HepG2 (cell line): ENCODE results near the gene PCGF3. TPM values are rescaled to one million over a fixed set of nuclear protein-coding genes. Genes with fewer than 3 reads are reported as not detected.

Source experiments
- ATRX ChIP-seq: sonication (generic); formaldehyde crosslinking; IDR thresholded peaks from 2 replicates; pipeline ENCODE4 v1.4.0; 2020; ENCODE audit warnings: missing genetic modification reagents, borderline replicate concordance
- BORCS8-MEF2B ChIP-seq: sonication (generic); formaldehyde crosslinking; IDR thresholded peaks from 2 replicates; pipeline ENCODE4 v1.8.0; 2022; ENCODE audit warnings: mild to moderate bottlenecking, missing genetic modification reagents
- CCAR2 ChIP-seq: fragments of 200-400 bp; formaldehyde crosslinking; optimal IDR thresholded peaks from 2 replicates; pipeline ENCODE3; 2018; ENCODE audit warnings: low read depth, mild to moderate bottlenecking, low read length, moderate library complexity
- CHD4 ChIP-seq: fragments of 200-600 bp; sonication (generic); IDR thresholded peaks from 2 replicates; pipeline ENCODE4 v1.7.0; 2017; ENCODE audit warnings: mild to moderate bottlenecking, low read length, borderline replicate concordance
- GABPB1 ChIP-seq: IDR thresholded peaks from 2 replicates; pipeline ENCODE4 v1.6.1; 2016; ENCODE audit warnings: mild to moderate bottlenecking, missing genetic modification reagents, moderate library complexity, missing compliant biosample characterization
- HMGA1 ChIP-seq: sonication (generic); formaldehyde crosslinking; conservative IDR thresholded peaks from 2 replicates; pipeline ENCODE4 v1.4.0; 2020; ENCODE audit warnings: missing genetic modification reagents
- MAF1 ChIP-seq: sonication (generic); formaldehyde crosslinking; IDR thresholded peaks from 2 replicates; pipeline ENCODE4 v1.5.0; 2020; ENCODE audit warnings: missing genetic modification reagents, borderline replicate concordance
- MYC ChIP-seq: sonication (generic); formaldehyde crosslinking; IDR thresholded peaks from 2 replicates; pipeline ENCODE4 v1.9.0; 2021; ENCODE audit warnings: missing genetic modification reagents, borderline replicate concordance
- RCOR2 ChIP-seq: IDR thresholded peaks from 2 replicates; pipeline ENCODE4 v1.6.1; 2016; ENCODE audit warnings: missing biosample characterization, missing genetic modification reagents
- REPIN1 ChIP-seq: sonication (generic); formaldehyde crosslinking; IDR thresholded peaks from 2 replicates; pipeline ENCODE4 v1.8.0; 2022; ENCODE audit warnings: missing genetic modification reagents, low read depth, mild to moderate bottlenecking, borderline replicate concordance
- RXRA ChIP-seq: sonication (generic); formaldehyde crosslinking; IDR thresholded peaks from 2 replicates; pipeline ENCODE4 v1.5.1; 2020; ENCODE audit warnings: missing genetic modification reagents
- SALL1 ChIP-seq: sonication (generic); formaldehyde crosslinking; IDR thresholded peaks from 2 replicates; pipeline ENCODE4 v1.8.0; 2022; ENCODE audit warnings: mild to moderate bottlenecking, missing genetic modification reagents
- SKIL ChIP-seq: sonication (generic); formaldehyde crosslinking; IDR thresholded peaks from 2 replicates; pipeline ENCODE4 v1.8.0; 2022; ENCODE audit warnings: missing genetic modification reagents, mild to moderate bottlenecking, moderate library complexity, borderline replicate concordance
- SOX13 ChIP-seq, 3 experiments: fragments of 450-650 bp in 1 of 3; sonication (generic) in 1 of 3; formaldehyde crosslinking in 1 of 3; IDR thresholded peaks in 2 of 3; conservative IDR thresholded peaks in 1 of 3; 2 replicates each; pipeline versions ENCODE4 v1.5.0 to v1.6.1; 2016 to 2020; ENCODE audit warnings: antibody characterized with exemption in 1 of 3, mild to moderate bottlenecking in 1 of 3, missing compliant biosample characterization in 1 of 3, missing genetic modification reagents in 1 of 3, moderate library complexity in 1 of 3
- TAF15 ChIP-seq: fragments of 200-400 bp; formaldehyde crosslinking; IDR thresholded peaks from one replicate; pipeline ENCODE4 v1.6.1; 2018; ENCODE audit warnings: mild to moderate bottlenecking, low read depth, low read length; ENCODE audit not compliant: poor library complexity, severe bottlenecking
- ZBTB38 ChIP-seq: sonication (generic); formaldehyde crosslinking; IDR thresholded peaks from 2 replicates; pipeline ENCODE4 v1.5.1; 2020; ENCODE audit warnings: mild to moderate bottlenecking, missing genetic modification reagents
- ZBTB7B ChIP-seq: sonication (generic); formaldehyde crosslinking; IDR thresholded peaks from 2 replicates; pipeline ENCODE4 v1.4.0; 2020; ENCODE audit warnings: missing genetic modification reagents
- ZNF230 ChIP-seq: sonication (generic); formaldehyde crosslinking; IDR thresholded peaks from 2 replicates; pipeline ENCODE4 v1.4.0; 2020; ENCODE audit warnings: mild to moderate bottlenecking, missing genetic modification reagents
- ZNF451 ChIP-seq: sonication (generic); formaldehyde crosslinking; IDR thresholded peaks from 2 replicates; pipeline ENCODE4 v1.5.0; 2020; ENCODE audit warnings: mild to moderate bottlenecking, missing genetic modification reagents
- ZNF501 ChIP-seq: sonication (generic); formaldehyde crosslinking; IDR thresholded peaks from 2 replicates; pipeline ENCODE4 v1.5.1; 2020; ENCODE audit warnings: mild to moderate bottlenecking, moderate library complexity, missing genetic modification reagents
- ZNF605 ChIP-seq: sonication (generic); formaldehyde crosslinking; IDR thresholded peaks from 2 replicates; pipeline ENCODE4 v1.8.0; 2022; ENCODE audit warnings: mild to moderate bottlenecking, missing genetic modification reagents
- ZNF772 ChIP-seq: sonication (generic); formaldehyde crosslinking; IDR thresholded peaks from 2 replicates; pipeline ENCODE4 v1.5.0; 2020; ENCODE audit warnings: mild to moderate bottlenecking, missing genetic modification reagents
- polyA plus RNA-seq, 8 experiments: library from polyadenylated mRNA; depleted of rRNA in 3 of 8; stranded (reverse) in 7 of 8; unstranded in 1 of 8; fragments of >200 nt; fragmentation: Illumina TruSeq in 4 of 8; extraction: Trizol in 4 of 8; gene quantifications; 2 replicates each; pipeline versions ENCODE4 v1.2.1 to v1.2.3, GENCODE V29; 2011 to 2016; ENCODE audit warnings: low read depth in 4 of 8, missing spikeins in 1 of 8, mixed read lengths in 1 of 8; ENCODE audit not compliant: insufficient read depth in 1 of 8
- total RNA-seq, 5 experiments: library from RNA; depleted of rRNA; stranded (reverse); fragments of >200 nt; fragmentation: Illumina TruSeq; extraction: Trizol; gene quantifications; 2 replicates each; pipeline ENCODE4 v1.2.3, GENCODE V29; 2016; ENCODE audit warnings: low read depth in 1 of 5
- TF ChIP-seq, protein P1 (sequence below): sonication (generic); formaldehyde crosslinking; IDR thresholded peaks from 2 replicates; pipeline ENCODE4 v1.4.0; 2020; ENCODE audit warnings: mild to moderate bottlenecking, missing genetic modification reagents
- TF ChIP-seq, protein P2 (sequence below): IDR thresholded peaks from 2 replicates; pipeline ENCODE4 v1.6.1; 2016; ENCODE audit warnings: mild to moderate bottlenecking, missing biosample characterization, missing genetic modification reagents
- TF ChIP-seq, protein P3 (sequence below): IDR thresholded peaks from 2 replicates; pipeline ENCODE4 v1.6.1; 2012; ENCODE audit warnings: inconsistent platforms

The PCGF3 gene
- total and polyA plus RNA-seq, 2 of the 13 experiments (the other 11 are each of a cell fraction or from before 2014, with no cell fraction given): 28.6 to 66.2 TPM

DNA sequence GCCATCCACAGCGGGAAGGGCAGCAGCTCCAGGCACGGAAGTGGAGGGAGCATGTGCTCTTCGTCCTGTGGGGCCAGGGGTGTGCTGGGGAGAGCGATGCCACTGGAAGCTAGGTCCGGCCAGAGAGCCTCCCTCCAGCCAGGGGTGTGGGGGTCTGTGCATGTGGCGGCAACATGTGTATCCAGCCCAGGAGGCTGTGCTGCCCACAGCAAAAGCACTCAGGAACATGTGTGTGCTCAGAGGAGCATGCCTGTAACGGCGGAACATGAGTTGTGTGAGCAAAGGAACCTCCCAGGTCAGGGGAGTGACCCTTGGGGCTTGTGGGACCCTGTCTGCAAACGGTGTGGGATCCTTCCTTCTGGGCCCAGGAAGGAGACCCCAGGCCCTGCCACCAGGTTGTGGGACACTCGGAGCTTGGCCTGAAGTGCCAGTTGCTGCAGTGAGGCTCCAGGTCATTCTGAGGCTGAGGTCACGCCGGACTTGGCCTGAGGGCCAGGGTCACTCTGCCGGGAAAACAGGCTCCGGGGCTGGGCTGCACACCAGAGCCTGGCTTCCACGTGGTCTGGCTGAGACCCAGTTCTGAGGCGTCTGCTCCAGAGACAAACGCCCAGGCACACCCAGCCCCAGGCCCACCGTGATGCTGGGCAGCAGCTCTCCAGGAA is 83.1 kb downstream of the PCGF3 start (continued):
- 0 out of 2 replicates have a peak, but pooled peaks have one; percentile 25 for TF ChIP-seq ZNF451 (CRISPR knock-in tag)
- TF ChIP-seq ZBTB38 (CRISPR knock-in tag): 0 out of 2 replicates have a peak, but pooled peaks have one; percentile 46
- no peak for TF ChIP-seq HMGA1
- TF ChIP-seq, protein P1, sequence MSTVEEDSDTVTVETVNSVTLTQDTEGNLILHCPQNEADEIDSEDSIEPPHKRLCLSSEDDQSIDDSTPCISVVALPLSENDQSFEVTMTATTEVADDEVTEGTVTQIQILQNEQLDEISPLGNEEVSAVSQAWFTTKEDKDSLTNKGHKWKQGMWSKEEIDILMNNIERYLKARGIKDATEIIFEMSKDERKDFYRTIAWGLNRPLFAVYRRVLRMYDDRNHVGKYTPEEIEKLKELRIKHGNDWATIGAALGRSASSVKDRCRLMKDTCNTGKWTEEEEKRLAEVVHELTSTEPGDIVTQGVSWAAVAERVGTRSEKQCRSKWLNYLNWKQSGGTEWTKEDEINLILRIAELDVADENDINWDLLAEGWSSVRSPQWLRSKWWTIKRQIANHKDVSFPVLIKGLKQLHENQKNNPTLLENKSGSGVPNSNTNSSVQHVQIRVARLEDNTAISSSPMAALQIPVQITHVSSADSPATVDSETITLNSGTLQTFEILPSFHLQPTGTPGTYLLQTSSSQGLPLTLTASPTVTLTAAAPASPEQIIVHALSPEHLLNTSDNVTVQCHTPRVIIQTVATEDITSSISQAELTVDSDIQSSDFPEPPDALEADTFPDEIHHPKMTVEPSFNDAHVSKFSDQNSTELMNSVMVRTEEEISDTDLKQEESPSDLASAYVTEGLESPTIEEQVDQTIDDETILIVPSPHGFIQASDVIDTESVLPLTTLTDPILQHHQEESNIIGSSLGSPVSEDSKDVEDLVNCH (CRISPR knock-in tag): no peak
- 0 out of 2 replicates have a peak, but pooled peaks have one; percentile 25 for TF ChIP-seq REPIN1
- TF ChIP-seq ATRX (CRISPR knock-in tag): no peak
- TF ChIP-seq TAF15: no peak
- no peak for TF ChIP-seq MAF1
- no peak for TF ChIP-seq RCOR2 (CRISPR knock-in tag)
- TF ChIP-seq ZNF230 (CRISPR knock-in tag): no peak
- TF ChIP-seq CHD4: no peak
- peak; percentile 36; the same call in 1 of the 2 replicates for TF ChIP-seq GABPB1 (CRISPR knock-in tag)
- 0 out of 2 replicates have a peak, but pooled peaks have one; percentile 11 for TF ChIP-seq SKIL
- peak; percentile 75 for TF ChIP-seq MYC (CRISPR knock-in tag)
- TF ChIP-seq BORCS8-MEF2B (CRISPR knock-in tag): peak; percentile 41; the same call in 1 of the 2 replicates
- TF ChIP-seq RXRA (CRISPR knock-in tag): peak; percentile 67; the same call in 1 of the 2 replicates
- TF ChIP-seq ZNF605 (CRISPR knock-in tag): no peak
- no peak for TF ChIP-seq SOX13 (IDR thresholded peaks at IDR 0.05)
- 0 out of 4 replicates have a peak, but pooled peaks of 1 of the 2 experiments have one; percentile 7 for TF ChIP-seq SOX13 (CRISPR knock-in tag; conservative IDR thresholded peaks at IDR 0.05 in 1 of 2, IDR thresholded peaks at IDR 0.05 in 1 of 2)
- TF ChIP-seq CCAR2: no peak
- no peak for TF ChIP-seq ZNF772 (CRISPR knock-in tag)
- TF ChIP-seq ZNF501 (CRISPR knock-in tag): peak; percentile 66
- TF ChIP-seq ZBTB7B (CRISPR knock-in tag): no peak
- TF ChIP-seq SALL1: peak; percentile 32; the same call in 1 of the 2 replicates
- TF ChIP-seq, protein P2, sequence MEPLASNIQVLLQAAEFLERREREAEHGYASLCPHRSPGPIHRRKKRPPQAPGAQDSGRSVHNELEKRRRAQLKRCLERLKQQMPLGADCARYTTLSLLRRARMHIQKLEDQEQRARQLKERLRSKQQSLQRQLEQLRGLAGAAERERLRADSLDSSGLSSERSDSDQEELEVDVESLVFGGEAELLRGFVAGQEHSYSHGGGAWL (CRISPR knock-in tag): no peak; the same call in 1 of the 2 replicates
- TF ChIP-seq, protein P3, sequence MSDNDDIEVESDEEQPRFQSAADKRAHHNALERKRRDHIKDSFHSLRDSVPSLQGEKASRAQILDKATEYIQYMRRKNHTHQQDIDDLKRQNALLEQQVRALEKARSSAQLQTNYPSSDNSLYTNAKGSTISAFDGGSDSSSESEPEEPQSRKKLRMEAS: peak; percentile 58
